Trophoblast cell (in vitro differentiated cells and primary cell): ENCODE results near the gene FIZ1.
A peak's percentile ranks its signal among the peaks of the same experiment; 100 is the strongest.

Experiments used
- DNase-seq, 2 donors: peaks; one replicate each; pipeline ENCODE4 v3.0.0-alpha.2; 2016
- H2AFZ ChIP-seq: 2 replicates; pipeline ENCODE4 v1.6.1; 2013; ENCODE audit warnings: low read length, moderate library complexity, mild to moderate bottlenecking; ENCODE audit not compliant: insufficient read depth, poor library complexity
- H2AK5ac ChIP-seq: 2 replicates; pipeline ENCODE4 v1.6.1; 2013; ENCODE audit warnings: mild to moderate bottlenecking, low read length
- H2BK120ac ChIP-seq: 2 replicates; pipeline ENCODE4 v1.6.1; 2013; ENCODE audit warnings: low read length, mild to moderate bottlenecking, moderate library complexity; ENCODE audit not compliant: insufficient read depth, poor library complexity
- H2BK12ac ChIP-seq: 2 replicates; pipeline ENCODE4 v1.6.1; 2013; ENCODE audit warnings: mild to moderate bottlenecking, low read length, moderate library complexity
- H2BK5ac ChIP-seq: 2 replicates; pipeline ENCODE4 v1.6.1; 2013; ENCODE audit warnings: low read length, low read depth, moderate library complexity, mild to moderate bottlenecking; ENCODE audit not compliant: poor library complexity
- H3K14ac ChIP-seq: 2 replicates; pipeline ENCODE4 v1.6.1; 2013; ENCODE audit warnings: mild to moderate bottlenecking, low read length
- H3K18ac ChIP-seq: 2 replicates; pipeline ENCODE4 v1.6.1; 2013; ENCODE audit warnings: mild to moderate bottlenecking, low read length
- H3K23ac ChIP-seq: 2 replicates; pipeline ENCODE4 v1.6.1; 2013; ENCODE audit warnings: low read length
- H3K27ac ChIP-seq: 2 replicates; pipeline ENCODE4 v1.5.1; 2013; ENCODE audit warnings: low read depth, mild to moderate bottlenecking, inconsistent platforms, low read length, moderate library complexity
- H3K27me3 ChIP-seq: 2 replicates; pipeline ENCODE4 v1.6.1; 2013; ENCODE audit warnings: inconsistent platforms, mild to moderate bottlenecking, low read length, moderate library complexity; ENCODE audit not compliant: insufficient read depth
- H3K36me3 ChIP-seq, 2 experiments: 1 replicate in 1 of 2; 2 replicates in 1 of 2; pipeline ENCODE4 v1.6.1; 2013; ENCODE audit warnings: low read length in 2 of 2, mild to moderate bottlenecking in 2 of 2, moderate library complexity in 1 of 2; ENCODE audit not compliant: insufficient read depth in 2 of 2, control insufficient read depth in 1 of 2
- H3K4ac ChIP-seq: 2 replicates; pipeline ENCODE4 v1.6.1; 2013; ENCODE audit warnings: low read depth, mild to moderate bottlenecking, low read length, moderate library complexity
- H3K4me1 ChIP-seq, 2 experiments: 1 replicate in 1 of 2; 2 replicates in 1 of 2; pipeline ENCODE4 v1.6.1; 2013; ENCODE audit warnings: low read length in 2 of 2, mild to moderate bottlenecking in 2 of 2, moderate library complexity in 1 of 2; ENCODE audit not compliant: insufficient read depth in 2 of 2, control insufficient read depth in 1 of 2
- H3K4me2 ChIP-seq: 2 replicates; pipeline ENCODE4 v1.6.1; 2013; ENCODE audit warnings: inconsistent platforms, mild to moderate bottlenecking, low read length, moderate library complexity
- H3K4me3 ChIP-seq: 2 replicates; pipeline ENCODE4 v1.5.1; 2013; ENCODE audit warnings: mild to moderate bottlenecking, low read depth, low read length, inconsistent platforms
- H3K79me1 ChIP-seq: one replicate; pipeline ENCODE4 v1.6.1; 2013; ENCODE audit warnings: low read length
- H3K79me2 ChIP-seq: 2 replicates; pipeline ENCODE4 v1.6.1; 2013; ENCODE audit warnings: low read length, mild to moderate bottlenecking; ENCODE audit not compliant: control insufficient read depth, insufficient read depth, poor library complexity
- H3K9ac ChIP-seq: 2 replicates; pipeline ENCODE4 v1.6.1; 2013; ENCODE audit warnings: mild to moderate bottlenecking, low read length
- H3K9me3 ChIP-seq: 2 replicates; pipeline ENCODE4 v1.6.1; 2013; ENCODE audit warnings: low read depth, mild to moderate bottlenecking, control low read depth, inconsistent platforms, low read length; ENCODE audit not compliant: insufficient read depth
- H4K12ac ChIP-seq: 2 replicates; pipeline ENCODE4 v1.6.1; 2013; ENCODE audit warnings: low read depth, mild to moderate bottlenecking, low read length, moderate library complexity
- H4K8ac ChIP-seq: 2 replicates; pipeline ENCODE4 v1.6.1; 2013; ENCODE audit warnings: low read depth, mild to moderate bottlenecking, low read length, moderate library complexity
- H4K91ac ChIP-seq: one replicate; pipeline ENCODE4 v1.6.1; 2013; ENCODE audit warnings: low read depth, mild to moderate bottlenecking, low read length, moderate library complexity
- WGBS: extraction: QIAGEN DNeasy Blood & Tissue Kit; methylation state at CpG from one replicate; pipeline ENCODE4 v1.1.7; 2013; ENCODE audit warnings: missing lambda C conversion rate; ENCODE audit not compliant: insufficient read length, insufficient coverage; ENCODE audit errors: extremely low coverage; 5-methylcytosine and 5-hydroxymethylcytosine counted together

Gene FIZ1

DNA sequence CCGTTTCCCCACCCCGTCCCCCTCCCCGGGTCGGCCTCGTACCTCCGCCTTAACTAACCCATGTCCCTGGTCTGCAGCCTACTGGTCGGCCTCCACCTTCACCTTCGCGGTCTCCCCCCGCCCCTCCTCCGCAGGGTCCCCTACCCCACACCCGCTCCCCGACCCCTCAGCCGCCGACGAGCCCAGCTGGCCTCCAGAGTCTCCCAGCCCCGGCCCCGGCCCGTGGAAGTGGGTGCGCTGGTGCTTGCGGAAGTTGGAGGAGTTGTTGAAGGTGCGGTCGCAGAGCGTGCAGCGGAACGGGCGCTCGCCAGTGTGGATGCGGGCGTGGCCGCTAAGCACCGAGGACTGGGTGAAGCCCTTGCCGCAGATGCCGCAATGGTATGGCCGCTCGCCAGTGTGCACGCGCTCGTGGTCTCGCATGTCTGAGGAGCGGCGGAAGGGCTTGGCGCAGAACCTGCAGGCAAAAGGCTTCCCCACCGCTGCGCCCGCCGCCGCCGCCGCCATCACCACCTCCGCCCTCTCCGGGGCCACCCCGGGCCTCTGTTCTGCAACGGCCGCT is 22.4 kb upstream of the FIZ1 start:
- Histone ChIP-seq H3K4me1 (peaks cover 3% of the 10 kb centered on the region in 2 experiments), H3K79me1 (peaks cover 5% of the 10 kb centered on the region), H3K9me3 (peaks cover 8% of the 10 kb centered on the region), H2BK5ac (no peak overlapping the region), H4K91ac (no peak overlapping the region), H3K36me3 (peaks cover 18 to 24% of the 10 kb centered on the region in 2 experiments), H4K12ac (no peak overlapping the region), H3K4me3 (no peak overlapping the region), H4K8ac (no peak overlapping the region), H3K9ac (no peak overlapping the region), H3K4ac (no peak overlapping the region), H3K14ac (no peak overlapping the region), H3K23ac (no peak overlapping the region), H2AK5ac (no peak overlapping the region), H3K27ac (no peak overlapping the region), H2AFZ (no peak overlapping the region), H2BK12ac (no peak overlapping the region), H3K79me2 (peaks cover 5% of the 10 kb centered on the region), H3K4me2 (no peak overlapping the region), H2BK120ac (no peak overlapping the region), H3K18ac (no peak overlapping the region), H3K27me3 (no peaks in the 10 kb centered on the region)
- no CpG with 5 or more reads among the region's 55 CpGs for WGBS
- no peak for DNase-seq

GRCh38 chr19:55621205-55621672 is 21.9 kb upstream of the FIZ1 start:
- Histone ChIP-seq H3K14ac (no peak overlapping the region), H2AK5ac (no peak overlapping the region), H3K79me1 (peaks cover 5% of the 10 kb centered on the region), H4K91ac (no peak overlapping the region), H3K79me2 (peaks cover 5% of the 10 kb centered on the region), H3K4me3 (no peak overlapping the region), H2AFZ (no peak overlapping the region), H3K23ac (no peak overlapping the region), H2BK5ac (no peak overlapping the region), H2BK120ac (no peak overlapping the region), H3K4me2 (no peak overlapping the region), H3K27ac (no peak overlapping the region), H4K8ac (no peak overlapping the region), H3K27me3 (no peaks in the 10 kb centered on the region), H3K9me3 (peaks cover 9% of the 10 kb centered on the region), H3K18ac (no peak overlapping the region), H2BK12ac (no peak overlapping the region), H3K9ac (no peak overlapping the region), H4K12ac (no peak overlapping the region), H3K4ac (no peak overlapping the region), H3K4me1 (peaks cover 3% of the 10 kb centered on the region in 2 experiments), H3K36me3 (peaks cover 23 to 29% of the 10 kb centered on the region in 2 experiments)
- DNase-seq = no peak
- no CpG with 5 or more reads among the region's 9 CpGs for WGBS

DNA sequence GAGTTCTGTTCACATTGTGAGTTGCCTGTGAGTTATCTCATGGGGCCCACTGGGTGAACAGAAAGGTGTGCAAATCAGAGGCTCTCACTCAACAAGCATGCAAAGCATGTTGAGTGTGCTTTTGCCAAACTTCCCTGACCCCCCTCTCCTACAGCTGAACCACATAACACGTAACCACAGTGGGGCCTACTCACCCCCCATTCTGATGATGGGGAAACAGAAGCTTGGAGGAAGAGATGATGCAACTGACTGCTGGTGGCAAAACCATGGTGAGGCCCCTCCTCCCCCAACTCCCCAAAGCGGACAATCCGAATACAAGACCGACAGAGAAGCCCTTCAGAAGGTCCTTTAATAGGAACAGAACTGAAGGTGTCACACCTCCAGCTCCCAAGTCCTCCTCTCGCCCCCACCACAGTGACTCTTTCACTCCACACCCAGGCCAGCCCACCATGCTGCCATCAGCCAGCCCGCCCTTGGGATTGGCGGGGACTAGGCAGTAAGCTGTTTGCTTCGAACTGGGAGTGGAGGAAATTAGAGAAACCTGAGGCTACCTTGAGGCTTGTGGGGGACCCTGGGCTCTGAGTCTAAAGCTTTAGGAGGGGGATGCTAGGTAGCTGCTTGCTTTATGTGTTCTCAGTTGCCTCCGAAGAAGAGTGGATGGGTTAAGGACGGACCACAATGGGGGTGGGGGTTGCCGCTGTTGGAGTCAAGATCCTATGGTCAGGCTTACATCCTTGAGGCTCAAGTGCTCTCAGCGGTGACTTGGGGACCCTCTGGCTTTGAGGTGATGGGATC is 21.3 kb upstream of the FIZ1 start:
- H3K23ac ChIP-seq = no peak overlapping the region
- no peak overlapping the region for H2AK5ac ChIP-seq
- H3K4me1 ChIP-seq = peaks cover 3% of the 10 kb centered on the region in 2 experiments
- no peaks in the 10 kb centered on the region for H3K27me3 ChIP-seq
- peaks cover 29 to 35% of the 10 kb centered on the region in 2 experiments for H3K36me3 ChIP-seq
- H2BK5ac ChIP-seq = no peak overlapping the region
- no peak overlapping the region for H4K12ac ChIP-seq
- H3K18ac ChIP-seq = no peak overlapping the region
- peaks cover 5% of the 10 kb centered on the region for H3K79me1 ChIP-seq
- no peak overlapping the region for H3K4me3 ChIP-seq
- H4K8ac ChIP-seq = no peak overlapping the region
- no peak overlapping the region for H3K4me2 ChIP-seq
- H3K79me2 ChIP-seq = peaks cover 5% of the 10 kb centered on the region
- no CpG with 5 or more reads among the region's 12 CpGs for WGBS
- H3K9ac ChIP-seq = no peak overlapping the region
- no peak overlapping the region for H3K27ac ChIP-seq
- no peak overlapping the region for H3K4ac ChIP-seq
- H3K9me3 ChIP-seq = peaks cover 11% of the 10 kb centered on the region
- no peak overlapping the region for H2AFZ ChIP-seq
- no peak overlapping the region for H2BK12ac ChIP-seq
- H3K14ac ChIP-seq = no peak overlapping the region
- DNase-seq = no peak
- no peak overlapping the region for H4K91ac ChIP-seq
- H2BK120ac ChIP-seq = no peak overlapping the region

DNA sequence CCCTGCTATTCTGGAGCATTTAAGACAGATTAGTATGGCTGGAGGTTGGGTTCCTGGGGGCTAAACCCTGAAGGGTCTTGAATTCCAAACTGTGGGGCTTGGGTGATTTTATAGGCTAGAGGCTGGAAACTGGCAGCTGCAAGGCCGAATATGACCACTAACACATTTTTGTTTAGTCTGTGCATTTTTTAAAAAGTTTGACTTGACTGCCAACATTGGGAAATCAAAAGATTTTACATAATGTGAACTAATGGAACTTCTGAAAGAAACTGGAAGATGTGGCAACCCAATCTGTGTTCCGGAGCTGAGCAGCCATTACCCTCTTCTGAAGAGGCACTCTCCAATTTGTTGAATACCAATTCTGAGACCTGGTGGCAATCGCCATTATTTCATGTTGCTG is 20.0 kb upstream of the FIZ1 start:
- no peak overlapping the region for H3K27ac ChIP-seq
- no peak overlapping the region for H4K8ac ChIP-seq
- H3K4me2 ChIP-seq = no peak overlapping the region
- H3K9ac ChIP-seq = no peak overlapping the region
- H3K27me3 ChIP-seq = no peaks in the 10 kb centered on the region
- H3K18ac ChIP-seq = no peak overlapping the region
- no peak overlapping the region for H2BK12ac ChIP-seq
- H3K36me3 ChIP-seq = peaks cover 40 to 46% of the 10 kb centered on the region in 2 experiments
- H3K23ac ChIP-seq = no peak overlapping the region
- H4K12ac ChIP-seq = no peak overlapping the region
- peaks cover under 1% of the 10 kb centered on the region for H3K79me1 ChIP-seq
- H3K14ac ChIP-seq = no peak overlapping the region
- peaks cover 13% of the 10 kb centered on the region for H3K9me3 ChIP-seq
- H4K91ac ChIP-seq = no peak overlapping the region
- no peak overlapping the region for H2AFZ ChIP-seq
- no peaks in the 10 kb centered on the region for H3K4me1 ChIP-seq
- no CpG with 5 or more reads among the region's 3 CpGs for WGBS
- H3K79me2 ChIP-seq = peaks cover under 1% of the 10 kb centered on the region
- peak in 1 of 2 donors; percentile 14 for DNase-seq
- H3K4ac ChIP-seq = no peak overlapping the region
- no peak overlapping the region for H2BK5ac ChIP-seq
- H2BK120ac ChIP-seq = no peak overlapping the region
- no peak overlapping the region for H3K4me3 ChIP-seq
- no peak overlapping the region for H2AK5ac ChIP-seq
